Nephron progenitor cell (in vitro differentiated cells): Measurements from ENCODE around the gene RUNX1.

ENCODE experiments used
- DNase-seq: peaks from one replicate; pipeline ENCODE4 v3.0.0; 2021
- H3K27ac Mint-ChIP-seq: 2 replicates; pipeline ENCODE4 v1.8.0; 2021; ENCODE audit warnings: mild to moderate bottlenecking, moderate library complexity, mixed read lengths
- H3K27me3 Mint-ChIP-seq: 2 replicates; pipeline ENCODE4 v1.8.0; 2021; ENCODE audit warnings: mild to moderate bottlenecking, low read depth, mixed read lengths; ENCODE audit not compliant: poor library complexity
- H3K36me3 Mint-ChIP-seq: 2 replicates; pipeline ENCODE4 v1.8.0; 2021; ENCODE audit warnings: low read depth, mixed read lengths
- H3K4me1 Mint-ChIP-seq: 2 replicates; pipeline ENCODE4 v1.8.0; 2021; ENCODE audit warnings: mixed read lengths
- H3K4me3 Mint-ChIP-seq: 2 replicates; pipeline ENCODE4 v1.8.0; 2021; ENCODE audit warnings: mild to moderate bottlenecking, moderate library complexity, mixed read lengths
- H3K9me3 Mint-ChIP-seq: 2 replicates; pipeline ENCODE4 v1.8.0; 2021; ENCODE audit warnings: mild to moderate bottlenecking, moderate library complexity, mixed read lengths
- CTCF ChIP-seq: fragments of 200-600 bp; sonication (generic); IDR thresholded peaks from 2 replicates; pipeline ENCODE4 v1.5.0; 2021; ENCODE audit warnings: antibody characterized with exemption

Gene RUNX1

GRCh38 chr21:35016517-35017188, 32.4 kb downstream of the RUNX1 start:
- no peak for DNase-seq
- Mint-ChIP-seq H3K4me3 (no peak overlapping the region), H3K9me3 (no peaks in the 10 kb centered on the region), H3K4me1 (peaks cover 4% of the 10 kb centered on the region), H3K27me3 (no peaks in the 10 kb centered on the region), H3K27ac (no peak overlapping the region), H3K36me3 (no peaks in the 10 kb centered on the region)
- no peak for TF ChIP-seq CTCF

- no peaks in the 10 kb centered on the region for H3K9me3 Mint-ChIP-seq
- H3K27ac Mint-ChIP-seq = no peak overlapping the region
- no peak overlapping the region for H3K4me3 Mint-ChIP-seq
- no peaks in the 10 kb centered on the region for H3K27me3 Mint-ChIP-seq
- no peaks in the 10 kb centered on the region for H3K36me3 Mint-ChIP-seq
- no peak for TF ChIP-seq CTCF
- no peak for DNase-seq
- peaks cover 9% of the 10 kb centered on the region for H3K4me1 Mint-ChIP-seq
Measured at GRCh38 chr21:35016071-35016470, 33.0 kb downstream of the RUNX1 start.

- no peaks in the 10 kb centered on the region for H3K27me3 Mint-ChIP-seq
- peaks cover 9% of the 10 kb centered on the region for H3K4me1 Mint-ChIP-seq
- H3K36me3 Mint-ChIP-seq = no peaks in the 10 kb centered on the region
- DNase-seq = no peak
- no peak overlapping the region for H3K27ac Mint-ChIP-seq
- TF ChIP-seq CTCF = no peak
- H3K9me3 Mint-ChIP-seq = no peaks in the 10 kb centered on the region
- no peak overlapping the region for H3K4me3 Mint-ChIP-seq
Measured at GRCh38 chr21:35015435-35016024, 33.6 kb downstream of the RUNX1 start.

DNA sequence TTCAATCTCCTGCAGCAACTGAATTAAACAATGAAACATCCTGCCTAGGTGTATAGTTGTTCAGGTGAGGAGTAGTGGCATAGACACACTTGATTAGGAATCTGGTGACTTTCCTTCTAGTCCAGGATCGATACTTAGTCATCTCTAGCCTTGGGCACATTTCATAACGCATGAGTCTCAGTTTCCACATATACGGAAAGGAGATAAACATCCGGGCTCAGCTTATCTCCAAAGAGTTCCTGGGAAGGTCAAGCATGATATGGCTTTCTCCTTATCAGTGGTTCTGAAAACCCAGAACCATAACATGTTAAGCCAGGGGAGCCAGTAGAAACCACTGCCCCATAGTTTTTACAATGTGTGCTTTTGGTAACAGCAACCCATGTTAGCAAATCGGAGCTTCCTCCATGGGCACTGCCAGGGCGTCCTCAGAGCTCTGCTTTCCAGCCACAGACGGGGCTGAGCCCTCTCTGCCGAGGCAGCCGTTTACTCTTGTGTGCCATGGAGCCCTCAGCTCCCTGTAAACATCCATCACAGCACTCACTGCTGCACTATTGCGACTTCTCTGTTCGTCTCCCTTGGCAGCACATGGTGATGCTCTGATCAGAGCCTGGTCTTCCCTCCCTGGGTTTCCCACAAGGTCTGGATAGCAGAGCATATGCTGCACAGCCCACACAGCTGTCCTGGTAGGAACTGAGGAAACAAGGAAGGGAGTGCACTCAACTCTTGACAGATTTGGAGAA, 34.6 kb downstream of the RUNX1 start:
- no peak overlapping the region for H3K4me3 Mint-ChIP-seq
- no peaks in the 10 kb centered on the region for H3K36me3 Mint-ChIP-seq
- no peaks in the 10 kb centered on the region for H3K27me3 Mint-ChIP-seq
- DNase-seq = no peak
- no peak overlapping the region for H3K27ac Mint-ChIP-seq
- TF ChIP-seq CTCF = no peak
- no peaks in the 10 kb centered on the region for H3K9me3 Mint-ChIP-seq
- peaks cover 9% of the 10 kb centered on the region for H3K4me1 Mint-ChIP-seq

DNA sequence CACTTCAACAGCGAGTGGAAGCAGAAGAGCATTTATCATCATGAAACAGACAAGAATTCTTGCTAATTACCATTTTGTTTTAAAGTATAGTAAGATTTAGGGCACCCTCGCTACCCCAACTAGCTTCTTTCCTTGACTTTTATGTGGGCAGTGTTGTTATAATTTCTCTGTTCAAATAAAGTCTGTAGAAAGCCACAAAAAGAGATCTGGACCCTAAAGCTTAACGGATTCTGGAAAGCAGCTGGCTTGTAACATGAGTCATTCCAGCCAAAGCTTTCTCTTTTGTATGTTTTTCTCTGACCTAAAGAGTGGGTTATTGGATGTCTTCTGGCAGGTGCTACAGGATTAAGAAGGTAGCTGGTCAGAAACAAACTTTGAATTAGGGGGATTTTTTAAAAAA, 37.4 kb downstream of the RUNX1 start:
- peaks cover 5% of the 10 kb centered on the region for H3K27me3 Mint-ChIP-seq
- H3K4me1 Mint-ChIP-seq = peaks cover 9% of the 10 kb centered on the region
- no peaks in the 10 kb centered on the region for H3K36me3 Mint-ChIP-seq
- DNase-seq = no peak
- TF ChIP-seq CTCF = no peak
- H3K9me3 Mint-ChIP-seq = no peaks in the 10 kb centered on the region
- H3K4me3 Mint-ChIP-seq = no peak overlapping the region
- no peak overlapping the region for H3K27ac Mint-ChIP-seq
